ENCODE results near the gene KY.

Gene KY

DNA sequence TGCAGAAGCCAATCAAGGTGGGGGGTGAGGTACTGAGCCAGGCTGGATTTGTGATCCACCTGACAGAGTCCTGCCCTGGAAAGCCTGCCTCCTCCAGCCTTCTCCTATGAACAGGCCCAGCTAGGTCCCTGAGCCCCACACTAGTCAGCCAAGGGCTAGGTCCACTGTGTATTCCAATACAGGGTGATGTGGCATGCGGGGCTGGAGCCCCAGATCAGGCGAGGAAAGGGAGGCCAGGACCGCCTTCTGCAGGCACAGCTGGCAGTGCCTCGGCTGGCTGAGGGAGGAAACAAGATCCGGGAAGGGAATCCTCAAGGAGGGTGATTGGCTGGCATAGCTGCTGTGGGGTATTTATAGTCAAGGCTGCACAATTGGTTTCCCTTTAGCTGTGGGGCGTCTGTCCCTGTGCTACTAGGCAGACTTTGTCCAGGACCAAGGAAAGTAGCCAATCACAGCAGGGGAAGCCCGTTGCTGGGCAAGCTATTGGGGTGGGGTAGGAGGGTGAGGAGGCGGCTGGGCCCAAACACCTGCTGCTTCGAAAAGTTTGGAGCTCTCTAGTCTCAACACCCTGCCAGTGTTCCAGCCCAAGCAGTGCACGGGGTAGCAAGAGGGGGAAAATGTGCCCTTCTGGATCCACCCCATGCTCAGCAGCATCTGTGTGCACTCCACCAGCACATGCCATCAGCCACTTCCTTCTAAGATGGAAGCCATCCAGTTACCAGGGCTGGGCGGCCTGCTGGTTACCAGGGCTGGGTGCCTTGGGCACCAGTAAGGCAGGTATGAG lies 5.9 kb downstream of the KY start:
- DNase-seq (ENCODE audit: low spot score) = no peak

DNA sequence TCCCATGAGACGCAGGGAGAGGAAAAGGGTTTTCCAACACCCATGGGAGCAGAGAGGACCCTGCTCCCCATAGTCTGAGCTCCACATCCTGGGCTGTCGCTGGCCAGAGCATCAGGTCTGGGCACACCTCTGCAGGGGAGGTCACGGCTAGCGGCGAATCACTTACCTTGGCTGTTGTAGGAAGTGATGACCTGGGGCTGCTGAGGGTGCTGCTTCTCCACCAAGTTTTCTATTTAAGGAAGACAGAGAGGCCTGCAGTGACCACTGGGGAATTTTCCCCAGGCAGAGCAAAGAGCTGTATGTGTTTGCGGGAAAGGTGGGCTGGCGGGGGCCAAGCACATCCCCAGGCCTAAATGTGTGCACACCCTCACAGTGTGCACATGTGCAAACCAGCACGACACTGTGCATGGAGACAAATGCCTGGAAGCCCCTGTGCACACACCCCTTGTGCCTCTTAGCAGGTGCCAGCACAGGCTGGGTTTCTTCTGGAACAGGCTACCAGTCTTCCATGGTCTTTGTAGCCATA lies 7.6 kb downstream of the KY start:
- DNase-seq (ENCODE audit: low spot score) = no peak

- DNase-seq (ENCODE audit: low spot score) = no peak
These were observed 8.2 kb downstream of the KY start for GRCh38 chr3:134642445-134643149.

- no peak for DNase-seq (ENCODE audit: low spot score)
These were observed 9.0 kb downstream of the KY start for GRCh38 chr3:134641671-134642300.

- DNase-seq (ENCODE audit: low spot score) = no peak
These were observed 9.9 kb downstream of the KY start for GRCh38 chr3:134640872-134641470.

DNA sequence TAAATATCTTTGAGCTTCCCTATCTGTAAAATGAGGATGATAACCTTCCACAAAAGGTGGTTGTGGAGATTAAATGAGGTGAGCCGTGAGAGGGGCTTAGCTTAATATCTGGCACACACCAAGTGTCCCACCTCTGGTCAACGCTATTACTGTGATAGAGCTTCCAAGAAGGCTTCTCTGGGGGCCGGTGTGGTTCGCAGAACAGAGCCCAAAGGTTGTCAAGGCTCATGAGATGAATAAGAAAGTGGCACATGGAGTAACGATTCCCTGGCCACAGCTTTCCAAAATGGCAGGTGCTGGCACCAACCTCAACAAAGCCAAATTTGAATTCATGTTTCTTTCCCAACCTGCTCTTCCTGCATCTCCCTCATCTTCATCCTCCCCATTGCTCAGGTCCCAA lies 10.4 kb downstream of the KY start:
- no peak for DNase-seq (ENCODE audit: low spot score)

DNA sequence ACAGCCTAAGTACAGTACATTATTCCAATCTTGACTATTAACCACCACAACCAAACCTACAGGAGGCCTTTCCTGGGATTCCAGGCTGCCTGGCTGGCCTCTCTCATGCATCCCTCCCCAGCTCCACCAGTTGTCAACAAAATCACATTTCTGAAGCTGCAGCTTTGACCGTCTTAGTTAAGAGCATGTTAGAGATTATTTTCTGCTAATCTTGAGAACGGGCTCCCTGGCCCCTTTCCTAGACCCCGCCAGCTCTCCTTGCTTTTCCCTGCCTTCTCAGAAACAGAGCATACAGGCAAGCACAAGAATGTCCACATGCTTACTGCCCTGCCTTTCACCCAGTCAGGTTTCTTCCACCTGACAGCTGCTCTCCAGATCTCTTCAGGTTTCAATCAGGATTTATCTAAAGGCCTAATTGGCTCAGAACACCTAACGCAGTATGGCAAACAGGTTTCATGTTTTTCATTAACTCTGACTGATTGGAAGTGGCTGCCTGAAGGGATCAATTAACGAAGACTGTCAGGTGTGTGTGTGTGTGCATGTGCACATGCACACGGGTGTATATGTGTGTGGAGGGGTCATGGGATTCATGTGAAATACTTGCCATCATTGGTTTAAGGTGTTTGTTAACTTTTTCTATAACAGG lies 12.3 kb downstream of the KY start:
- DNase-seq (ENCODE audit: low spot score) = no peak

- no peak for DNase-seq (ENCODE audit: low spot score)
These were observed 14.4 kb downstream of the KY start for GRCh38 chr3:134636406-134636805.

GRCh38 chr3:134630506-134630905 lies 20.3 kb downstream of the KY start:
- DNase-seq (ENCODE audit: low spot score) = no peak

GRCh38 chr3:134628884-134629283 lies 21.9 kb downstream of the KY start:
- DNase-seq (ENCODE audit: low spot score) = no peak

DNA sequence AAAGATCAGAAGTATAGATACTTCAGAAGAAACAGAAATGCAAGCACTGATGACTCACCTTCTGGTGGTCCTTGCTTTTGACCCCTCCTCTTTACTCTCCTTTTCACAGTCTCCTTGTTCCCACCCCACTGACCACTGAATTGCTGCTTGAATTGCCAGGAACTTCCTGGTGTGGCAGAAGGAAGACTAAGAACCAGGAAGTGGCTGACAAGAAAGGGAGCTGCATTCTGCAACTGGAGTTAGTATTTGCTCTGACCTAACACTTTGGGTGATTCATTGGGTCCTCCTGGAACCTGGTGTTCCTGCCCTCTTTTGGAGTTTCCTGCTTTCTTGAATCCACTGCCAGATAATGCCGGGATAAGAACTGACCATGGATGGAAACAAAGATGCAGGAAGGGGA lies 23.0 kb downstream of the KY start:
- no peak for DNase-seq (ENCODE audit: low spot score)

GRCh38 chr3:134625885-134626741 lies 24.7 kb downstream of the KY start:
- no peak for DNase-seq (ENCODE audit: low spot score)

- DNase-seq (ENCODE audit: low spot score) = no peak
These were observed 25.4 kb downstream of the KY start for GRCh38 chr3:134625462-134625861.

- DNase-seq (ENCODE audit: low spot score) = no peak
These were observed 26.1 kb downstream of the KY start for GRCh38 chr3:134624537-134625287.

DNA sequence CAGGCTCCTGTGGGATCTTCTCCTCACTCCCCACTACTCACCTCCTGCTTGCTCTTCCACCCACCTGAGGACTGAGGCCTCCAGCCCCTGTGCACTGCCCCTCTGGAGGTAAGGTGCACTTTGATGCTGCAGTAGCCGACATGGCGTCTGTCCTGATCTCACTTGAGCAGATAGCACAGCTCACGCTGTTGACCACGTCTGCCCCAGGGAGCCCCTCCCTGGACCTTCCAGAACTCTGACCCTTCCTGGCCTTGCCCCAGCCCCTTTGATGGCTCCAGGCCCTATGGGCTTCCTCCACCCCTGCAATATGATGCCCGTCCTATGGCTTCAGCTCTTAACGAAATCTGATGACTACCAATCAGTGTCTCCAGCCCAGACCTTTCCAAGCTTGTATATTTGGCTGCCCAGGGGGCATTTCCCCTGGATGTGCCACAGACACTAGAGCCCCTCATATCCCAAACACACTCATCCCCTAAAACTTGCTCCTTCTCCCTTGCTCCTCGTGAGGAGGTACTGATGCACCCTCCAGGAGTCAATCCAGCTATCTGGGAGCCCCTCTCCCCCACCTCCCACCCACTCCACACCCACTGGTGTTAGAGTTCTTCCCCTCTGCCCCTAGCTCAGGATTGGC lies 27.1 kb downstream of the KY start:
- no peak for DNase-seq (ENCODE audit: low spot score)

DNA sequence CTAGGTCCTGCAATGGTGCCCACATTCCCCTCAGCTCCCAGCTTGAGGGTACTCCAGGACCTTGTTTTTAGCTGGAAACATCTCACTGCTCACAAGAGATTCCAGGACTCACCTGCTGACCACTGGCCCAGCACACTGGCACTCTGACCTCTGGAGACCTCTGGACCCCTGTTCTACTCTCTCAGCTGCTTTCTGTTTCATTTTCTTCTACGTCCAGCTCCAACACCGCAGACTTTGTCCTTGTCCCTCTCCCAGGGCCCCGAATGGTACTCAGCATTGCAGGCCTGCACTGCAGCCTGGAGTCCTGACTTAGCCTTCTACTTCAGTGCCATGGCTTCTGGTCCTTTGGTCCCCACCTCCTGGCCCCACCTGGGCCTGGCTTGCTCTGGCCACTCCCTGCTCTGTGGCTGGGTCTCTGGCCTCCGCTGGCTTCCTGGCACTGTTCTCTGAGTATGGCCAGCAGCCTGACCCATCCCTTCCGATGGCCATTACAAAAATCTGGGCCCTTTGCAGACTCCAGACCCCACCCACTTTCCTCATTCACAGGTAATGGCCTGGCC lies 27.9 kb downstream of the KY start:
- DNase-seq (ENCODE audit: low spot score) = no peak

DNA sequence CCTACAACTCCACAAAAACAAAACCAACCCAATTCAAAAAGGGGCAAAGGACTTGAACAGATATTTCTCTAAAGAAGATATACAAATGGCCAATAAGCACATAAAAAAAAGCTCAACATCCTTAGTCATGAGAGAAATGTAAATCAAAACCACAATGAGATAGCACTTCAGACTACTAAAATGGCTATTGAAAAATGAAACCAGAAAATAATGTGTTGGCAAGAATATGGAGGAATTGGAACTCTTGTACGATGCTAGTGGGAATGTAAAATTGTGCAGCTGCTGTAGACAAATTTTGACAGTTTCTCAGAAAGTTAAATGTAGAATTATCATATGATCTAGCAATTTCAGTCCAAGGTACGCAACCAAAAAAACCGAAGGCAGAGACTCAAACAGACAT lies 29.0 kb downstream of the KY start:
- DNase-seq (ENCODE audit: low spot score) = no peak

- DNase-seq (ENCODE audit: low spot score) = no peak
These were observed 30.2 kb downstream of the KY start for GRCh38 chr3:134620476-134621115.

- DNase-seq (ENCODE audit: low spot score) = no peak
These were observed 30.9 kb downstream of the KY start for GRCh38 chr3:134619884-134620445.
